GM23248 (cell line): ENCODE results near the gene NDUFS7. TPM values are rescaled to one million over a fixed set of nuclear protein-coding genes. Genes with fewer than 3 reads are reported as not detected.

Source experiments
- DNase-seq: peaks from one replicate; pipeline ENCODE4 v3.0.0-alpha.2; 2015
- H2AFZ ChIP-seq: fragments of 200-600 bp; sonication (generic); 2 replicates; pipeline ENCODE4 v1.6.1; 2016; ENCODE audit warnings: antibody characterized with exemption
- H3F3A ChIP-seq: fragments of 200-600 bp; sonication (generic); 2 replicates; pipeline ENCODE4 v1.6.1; 2016; ENCODE audit warnings: mild to moderate bottlenecking, antibody characterized with exemption, mixed run types; ENCODE audit not compliant: insufficient read depth
- H3K27ac ChIP-seq: fragments of 200-600 bp; sonication (generic); 2 replicates; pipeline ENCODE4 v1.5.1; 2016; ENCODE audit warnings: mild to moderate bottlenecking
- H3K27me3 ChIP-seq: fragments of 200-600 bp; sonication (generic); replicated peaks from 2 replicates; pipeline ENCODE4 v1.6.1; 2016; ENCODE audit warnings: mild to moderate bottlenecking; ENCODE audit not compliant: insufficient read depth
- H3K36me3 ChIP-seq: fragments of 200-600 bp; sonication (generic); 2 replicates; pipeline ENCODE4 v1.6.1; 2016; ENCODE audit warnings: low read depth, mild to moderate bottlenecking
- H3K4me1 ChIP-seq: fragments of 200-600 bp; sonication (generic); 2 replicates; pipeline ENCODE4 v1.6.1; 2016; ENCODE audit warnings: mild to moderate bottlenecking; ENCODE audit not compliant: insufficient read depth
- H3K4me2 ChIP-seq: fragments of 200-600 bp; sonication (generic); one replicate; pipeline ENCODE4 v1.6.1; 2016; ENCODE audit warnings: mild to moderate bottlenecking; ENCODE audit not compliant: unreplicated experiment
- H3K4me3 ChIP-seq: fragments of 200-600 bp; sonication (generic); 2 replicates; pipeline ENCODE4 v1.5.1; 2016; ENCODE audit warnings: mild to moderate bottlenecking
- H3K79me2 ChIP-seq: fragments of 200-600 bp; sonication (generic); 2 replicates; pipeline ENCODE4 v1.6.1; 2016; ENCODE audit warnings: mild to moderate bottlenecking; ENCODE audit not compliant: insufficient read depth
- H3K9ac ChIP-seq: fragments of 200-600 bp; sonication (generic); 2 replicates; pipeline ENCODE4 v1.6.1; 2016; ENCODE audit warnings: mild to moderate bottlenecking
- H3K9me2 ChIP-seq: fragments of 200-600 bp; sonication (generic); 2 replicates; pipeline ENCODE4 v1.6.1; 2016; ENCODE audit warnings: mixed run types, mild to moderate bottlenecking, moderate library complexity; ENCODE audit not compliant: insufficient read depth
- H3K9me3 ChIP-seq: fragments of 200-600 bp; sonication (generic); one replicate; pipeline ENCODE4 v1.6.1; 2017; ENCODE audit warnings: low read depth
- H4K20me1 ChIP-seq: fragments of 200-600 bp; sonication (generic); 2 replicates; pipeline ENCODE4 v1.6.0; 2016; ENCODE audit not compliant: insufficient read depth
- EZH2 ChIP-seq: fragments of 200-600 bp; sonication (generic); IDR thresholded peaks from 2 replicates; pipeline ENCODE4 v1.6.1; 2018; ENCODE audit warnings: antibody characterized with exemption, mild to moderate bottlenecking; ENCODE audit not compliant: insufficient read depth, poor library complexity, severe bottlenecking
- EZH2phosphoT487 ChIP-seq: fragments of 200-600 bp; sonication (generic); IDR thresholded peaks from 2 replicates; pipeline ENCODE4 v1.6.1; 2018; ENCODE audit warnings: antibody characterized with exemption, moderate library complexity, mild to moderate bottlenecking, low read depth; ENCODE audit not compliant: insufficient read depth
- WGBS, 2 experiments: methylation state at CpG; one replicate each; pipeline ENCODE4 v1.1.6; 2015 to 2017; ENCODE audit warnings: low lambda C conversion rate in 2 of 2, low coverage in 1 of 2; ENCODE audit errors: missing lambda C conversion rate in 2 of 2; 5-methylcytosine and 5-hydroxymethylcytosine counted together
- in situ Hi-C: fragments of 300-500 bp; cut with MboI; formaldehyde crosslinking; loops from 2 replicates; pipeline ENCODE4 v1.15.0; 2020
- polyA plus RNA-seq: library from polyadenylated mRNA; unstranded; fragments of >200 nt; fragmentation: Nextera tagmentation; extraction: Ambion mirVana; gene quantifications from 2 replicates; pipeline ENCODE4 v1.2.1, GENCODE V29; 2016
- total RNA-seq: library from RNA; depleted of rRNA; stranded (reverse); fragments of >200 nt; shearing (Covaris generic); gene quantifications from 2 replicates; pipeline ENCODE4 v1.2.3, GENCODE V29; 2014

Gene NDUFS7
- total and polyA plus RNA-seq, 2 experiments from 2014 or later: 67.1 to 173 TPM

GRCh38 chr19:1434577-1435060 is 50.9 kb downstream of the NDUFS7 start:
- in situ Hi-C loops: no loop called here
- peaks cover 10% of the 10 kb centered on the region for H3K36me3 ChIP-seq
- no peaks in the 10 kb centered on the region for H3K9me2 ChIP-seq
- no peak overlapping the region for H3K4me2 ChIP-seq
- 0 out of 2 replicates have a peak, but pooled peaks cover 2% of the 10 kb centered on the region for H3K4me1 ChIP-seq
- no peaks in the 10 kb centered on the region; the same call in 1 of the 2 replicates for H4K20me1 ChIP-seq
- no peak overlapping the region for H3K27ac ChIP-seq
- no peak overlapping the region for H3K9ac ChIP-seq
- TF ChIP-seq EZH2 (no peak), EZH2phosphoT487 (no peak)
- no peaks in the 10 kb centered on the region for H3K9me3 ChIP-seq
- no peaks in the 10 kb centered on the region for H3K27me3 ChIP-seq
- H3F3A ChIP-seq: peaks cover 19% of the 10 kb centered on the region
- H3K79me2 ChIP-seq: peaks cover 39% of the 10 kb centered on the region
- WGBS, 2 experiments: 92% methylated on average over 26 to 38 of the region's 39 CpGs
- no peak overlapping the region for H2AFZ ChIP-seq
- DNase-seq: no peak
- no peak overlapping the region for H3K4me3 ChIP-seq

GRCh38 chr19:1435378-1435989 is 51.8 kb downstream of the NDUFS7 start:
- peaks cover 19% of the 10 kb centered on the region for H3F3A ChIP-seq
- peaks cover 43% of the 10 kb centered on the region for H3K79me2 ChIP-seq
- no peak overlapping the region for H2AFZ ChIP-seq
- H3K4me1 ChIP-seq: 0 out of 2 replicates have a peak, but pooled peaks cover 5% of the 10 kb centered on the region
- no peak overlapping the region for H3K9ac ChIP-seq
- no peak overlapping the region for H3K4me3 ChIP-seq
- peaks cover 19% of the 10 kb centered on the region for H3K36me3 ChIP-seq
- in situ Hi-C loops: no loop called here
- TF ChIP-seq EZH2phosphoT487 (no peak), EZH2 (no peak)
- H3K9me2 ChIP-seq: no peaks in the 10 kb centered on the region
- H4K20me1 ChIP-seq: peaks cover 3% of the 10 kb centered on the region; the same call in 1 of the 2 replicates
- no peak overlapping the region for H3K4me2 ChIP-seq
- no peak overlapping the region for H3K27ac ChIP-seq
- DNase-seq: no peak
- no peaks in the 10 kb centered on the region for H3K9me3 ChIP-seq
- WGBS, 2 experiments: 89 to 90% methylated on average over 20 to 21 of the region's 21 CpGs
- no peaks in the 10 kb centered on the region for H3K27me3 ChIP-seq

GRCh38 chr19:1437609-1438008 is 53.9 kb downstream of the NDUFS7 start:
- 0 out of 2 replicates have a peak, but pooled peaks cover 5% of the 10 kb centered on the region for H3K4me1 ChIP-seq
- no peak for TF ChIP-seq EZH2
- no peak for TF ChIP-seq EZH2phosphoT487
- in situ Hi-C loops: no loop called here
- peak overlapping the region; percentile 15 for H3K4me3 ChIP-seq
- no peaks in the 10 kb centered on the region for H3K27me3 ChIP-seq
- H3K9ac ChIP-seq: peak overlapping the region; percentile 30; the same call in 1 of the 2 replicates
- H3K4me2 ChIP-seq: peak overlapping the region; percentile 12
- DNase-seq: no peak
- H3K9me3 ChIP-seq: no peaks in the 10 kb centered on the region
- H3K79me2 ChIP-seq: peaks cover 46% of the 10 kb centered on the region
- peaks cover 38% of the 10 kb centered on the region for H3K36me3 ChIP-seq
- H3K9me2 ChIP-seq: no peaks in the 10 kb centered on the region
- WGBS, 2 experiments: 54 to 59% methylated on average over 8 of the region's 8 CpGs
- H4K20me1 ChIP-seq: peaks cover 10% of the 10 kb centered on the region; the same call in 1 of the 2 replicates
- H3F3A ChIP-seq: peaks cover 36% of the 10 kb centered on the region
- H2AFZ ChIP-seq: peak overlapping the region; percentile 58
- H3K27ac ChIP-seq: peak overlapping the region; percentile 51

GRCh38 chr19:1438035-1438932 is 54.6 kb downstream of the NDUFS7 start, which contains the start of gene RPS15:
RPS15 (plus strand) TSS chr19:1438396; CDS start chr19:1438426, 30 bp downstream.
- peak within 1 kb of the TSS; percentile 58 for H2AFZ ChIP-seq
- H3K9me2 ChIP-seq: no peaks in the 10 kb centered on the region
- peaks cover 43% of the 10 kb centered on the region for H3F3A ChIP-seq
- no peak for TF ChIP-seq EZH2phosphoT487
- TF ChIP-seq EZH2: no peak
- peaks cover 46% of the 10 kb centered on the region for H3K79me2 ChIP-seq
- H3K4me3 ChIP-seq: peak within 1 kb of the TSS; percentile 97
- peak within 1 kb of the TSS; percentile 90 for H3K27ac ChIP-seq
- peak within 1 kb of the TSS; percentile 99 for H3K9ac ChIP-seq
- peak within 1 kb of the TSS; percentile 86 for H3K4me2 ChIP-seq
- H3K4me1 ChIP-seq: 0 out of 2 replicates have a peak, but pooled peaks cover 5% of the 10 kb centered on the region
- peaks cover 38% of the 10 kb centered on the region for H3K36me3 ChIP-seq
- in situ Hi-C loops: no loop called here
- peaks cover 10% of the 10 kb centered on the region; the same call in 1 of the 2 replicates for H4K20me1 ChIP-seq
- no peaks in the 10 kb centered on the region for H3K27me3 ChIP-seq
- 1% methylated on average over 92 to 99 of the region's 100 CpGs for WGBS, 2 experiments
- no peaks in the 10 kb centered on the region for H3K9me3 ChIP-seq
- DNase-seq: peak; percentile 97
